Neuronal stem cell (in vitro differentiated cells): ENCODE measurements around the gene SPATA17.

ENCODE experiments used
- DNase-seq: peaks from one replicate; pipeline ENCODE4 v3.0.0-alpha.2; 2013; ENCODE audit warnings: low spot score
- H2AFZ ChIP-seq: one replicate; pipeline ENCODE4 v1.6.1; 2013; ENCODE audit warnings: mild to moderate bottlenecking, low read length, inconsistent platforms
- H2AK5ac ChIP-seq: 2 replicates; pipeline ENCODE4 v1.6.1; 2013; ENCODE audit warnings: low read depth, mild to moderate bottlenecking, inconsistent platforms, low read length, moderate library complexity, mixed read lengths
- H2BK120ac ChIP-seq: 2 replicates; pipeline ENCODE4 v1.6.1; 2013; ENCODE audit warnings: low read depth, mild to moderate bottlenecking, inconsistent platforms, low read length, moderate library complexity, mixed read lengths
- H2BK12ac ChIP-seq: one replicate; pipeline ENCODE4 v1.6.1; 2013; ENCODE audit warnings: low read length, inconsistent platforms
- H2BK15ac ChIP-seq: 2 replicates; pipeline ENCODE4 v1.6.1; 2013; ENCODE audit warnings: mild to moderate bottlenecking, low read length, inconsistent platforms, mixed read lengths
- H2BK5ac ChIP-seq: one replicate; pipeline ENCODE4 v1.6.1; 2013; ENCODE audit warnings: inconsistent platforms, mild to moderate bottlenecking, low read length, moderate library complexity
- H3K14ac ChIP-seq: one replicate; pipeline ENCODE4 v1.6.1; 2013; ENCODE audit warnings: low read length, inconsistent platforms
- H3K18ac ChIP-seq: 2 replicates; pipeline ENCODE4 v1.6.1; 2013; ENCODE audit warnings: low read length, inconsistent platforms
- H3K23ac ChIP-seq: 2 replicates; pipeline ENCODE4 v1.6.1; 2013; ENCODE audit warnings: low read depth, mild to moderate bottlenecking, mixed read lengths, low read length, inconsistent platforms; ENCODE audit not compliant: poor library complexity
- H3K27ac ChIP-seq: replicated peaks from 3 replicates; pipeline ENCODE4 v1.5.1; 2013; ENCODE audit warnings: low read length, inconsistent platforms
- H3K27me3 ChIP-seq, 3 experiments: 2 replicates each; pipeline ENCODE4 v1.6.1; 2013; ENCODE audit warnings: low read length in 3 of 3, mild to moderate bottlenecking in 2 of 3, inconsistent platforms in 1 of 3, low read depth in 1 of 3, mixed read lengths in 1 of 3, moderate library complexity in 1 of 3; ENCODE audit not compliant: control insufficient read depth in 3 of 3, insufficient read depth in 3 of 3
- H3K36me3 ChIP-seq, 2 donors: replicated peaks in 1 of 2; 2 replicates each; pipeline ENCODE4 v1.6.1; 2013; ENCODE audit warnings: low read length in 2 of 2; ENCODE audit not compliant: control insufficient read depth in 2 of 2, insufficient read depth in 2 of 2
- H3K4ac ChIP-seq: 2 replicates; pipeline ENCODE4 v1.6.1; 2013; ENCODE audit warnings: inconsistent platforms, mild to moderate bottlenecking, low read length, moderate library complexity
- H3K4me1 ChIP-seq, 2 donors: 1 replicate in 1 of 2; 2 replicates in 1 of 2; pipeline ENCODE4 v1.6.1; 2013; ENCODE audit warnings: low read length in 2 of 2, low read depth in 1 of 2; ENCODE audit not compliant: control insufficient read depth in 2 of 2, insufficient read depth in 1 of 2
- H3K4me2 ChIP-seq: one replicate; pipeline ENCODE4 v1.6.1; 2013; ENCODE audit warnings: mild to moderate bottlenecking, low read length, inconsistent platforms; ENCODE audit not compliant: insufficient read depth, poor library complexity, severe bottlenecking
- H3K4me3 ChIP-seq, 2 donors: 2 replicates each; pipeline ENCODE4 v1.5.1; 2013; ENCODE audit warnings: low read length in 2 of 2, mild to moderate bottlenecking in 2 of 2, inconsistent platforms in 1 of 2, moderate library complexity in 1 of 2
- H3K79me1 ChIP-seq: one replicate; pipeline ENCODE4 v1.6.1; 2013; ENCODE audit warnings: low read depth, mild to moderate bottlenecking, inconsistent platforms, low read length, moderate library complexity
- H3K9ac ChIP-seq: one replicate; pipeline ENCODE4 v1.6.1; 2013; ENCODE audit warnings: mild to moderate bottlenecking, low read depth, low read length, inconsistent platforms; ENCODE audit not compliant: poor library complexity
- H3K9me3 ChIP-seq, 2 donors: replicated peaks in 1 of 2; 2 replicates each; pipeline versions ENCODE3 to v1.6.1; 2013; ENCODE audit warnings: low read length in 2 of 2, mild to moderate bottlenecking in 2 of 2, inconsistent platforms in 1 of 2, low read depth in 1 of 2, mixed read lengths in 1 of 2, moderate library complexity in 1 of 2; ENCODE audit not compliant: control insufficient read depth in 2 of 2, insufficient read depth in 1 of 2
- H4K8ac ChIP-seq: one replicate; pipeline ENCODE4 v1.6.1; 2013; ENCODE audit warnings: low read depth, mild to moderate bottlenecking, inconsistent platforms, low read length, moderate library complexity
- H4K91ac ChIP-seq: one replicate; pipeline ENCODE4 v1.6.1; 2013; ENCODE audit warnings: low read length, low read depth, mild to moderate bottlenecking, inconsistent platforms; ENCODE audit not compliant: poor library complexity
- WGBS, 2 donors: extraction: QIAGEN DNeasy Blood & Tissue Kit; methylation state at CpG; one replicate each; pipeline ENCODE4 v1.1.7; 2013; ENCODE audit warnings: missing lambda C conversion rate in 2 of 2, mixed read lengths in 1 of 2; ENCODE audit not compliant: insufficient read length in 2 of 2, insufficient replicate concordance in 1 of 2; ENCODE audit errors: extremely low coverage in 2 of 2; 5-methylcytosine and 5-hydroxymethylcytosine counted together

Gene SPATA17

GRCh38 chr1:217892750-217893149, 261.6 kb downstream of the SPATA17 start:
- Histone ChIP-seq H3K9me3 (no peaks in the 10 kb centered on the region), H2AK5ac (no peak overlapping the region), H2AFZ (no peak overlapping the region), H3K4me2 (no peak overlapping the region), H2BK120ac (no peak overlapping the region), H3K27me3 (no peaks in the 10 kb centered on the region), H2BK5ac (no peak overlapping the region), H3K9ac (no peak overlapping the region), H3K4ac (no peak overlapping the region), H2BK15ac (no peak overlapping the region), H2BK12ac (no peak overlapping the region), H3K36me3 (no peaks in the 10 kb centered on the region), H4K8ac (no peak overlapping the region), H4K91ac (no peak overlapping the region), H3K23ac (no peak overlapping the region), H3K4me1 (no peaks in the 10 kb centered on the region), H3K27ac (no peak overlapping the region), H3K79me1 (no peaks in the 10 kb centered on the region), H3K4me3 (no peak overlapping the region), H3K14ac (no peak overlapping the region), H3K18ac (no peak overlapping the region)
- WGBS, 2 donors = no CpG with 5 or more reads among the region's 3 CpGs
- no peak for DNase-seq

GRCh38 chr1:217895841-217896240, 264.7 kb downstream of the SPATA17 start:
- Histone ChIP-seq H2BK5ac (no peak overlapping the region), H4K8ac (no peak overlapping the region), H3K14ac (no peak overlapping the region), H3K9ac (no peak overlapping the region), H3K4me3 (no peak overlapping the region), H3K4me1 (no peaks in the 10 kb centered on the region), H3K4me2 (no peak overlapping the region), H2AFZ (no peak overlapping the region), H2AK5ac (no peak overlapping the region), H3K79me1 (no peaks in the 10 kb centered on the region), H3K36me3 (no peaks in the 10 kb centered on the region), H3K18ac (no peak overlapping the region), H4K91ac (no peak overlapping the region), H2BK120ac (no peak overlapping the region), H3K27ac (no peak overlapping the region), H3K9me3 (no peaks in the 10 kb centered on the region), H2BK15ac (no peak overlapping the region), H3K27me3 (no peaks in the 10 kb centered on the region), H3K4ac (no peak overlapping the region), H2BK12ac (no peak overlapping the region), H3K23ac (no peak overlapping the region)
- WGBS, 2 donors = no CpG with 5 or more reads among the region's 6 CpGs
- no peak for DNase-seq

- Histone ChIP-seq H3K27me3 (no peaks in the 10 kb centered on the region), H3K23ac (no peak overlapping the region), H3K4me3 (no peak overlapping the region), H2AFZ (no peak overlapping the region), H3K9me3 (no peaks in the 10 kb centered on the region), H3K4ac (no peak overlapping the region), H2BK120ac (no peak overlapping the region), H3K18ac (no peak overlapping the region), H2BK12ac (no peak overlapping the region), H3K14ac (no peak overlapping the region), H2BK15ac (no peak overlapping the region), H4K8ac (no peak overlapping the region), H3K27ac (no peak overlapping the region), H2AK5ac (no peak overlapping the region), H3K4me2 (no peak overlapping the region), H3K36me3 (no peaks in the 10 kb centered on the region), H2BK5ac (no peak overlapping the region), H3K4me1 (no peaks in the 10 kb centered on the region), H3K9ac (no peak overlapping the region), H4K91ac (no peak overlapping the region), H3K79me1 (no peaks in the 10 kb centered on the region)
- no peak for DNase-seq
- no CpG with 5 or more reads among the region's 1 CpG for WGBS, 2 donors
Observed at GRCh38 chr1:217896490-217896889, 265.3 kb downstream of the SPATA17 start.

- DNase-seq = no peak
Observed at GRCh38 chr1:217897100-217897499, 266.0 kb downstream of the SPATA17 start.

More at GRCh38 chr1:217897100-217897499, 266.0 kb downstream of the SPATA17 start:
- WGBS, 2 donors = no CpG with 5 or more reads among the region's 2 CpGs
- Histone ChIP-seq H4K8ac (no peak overlapping the region), H3K4me2 (no peak overlapping the region), H3K14ac (no peak overlapping the region), H3K4me3 (no peak overlapping the region), H2AFZ (no peak overlapping the region), H2BK5ac (no peak overlapping the region), H3K27me3 (no peaks in the 10 kb centered on the region), H3K36me3 (no peaks in the 10 kb centered on the region), H3K9ac (no peak overlapping the region), H3K23ac (no peak overlapping the region), H2BK120ac (no peak overlapping the region), H3K4me1 (no peaks in the 10 kb centered on the region), H3K4ac (no peak overlapping the region), H2BK12ac (no peak overlapping the region), H3K9me3 (no peaks in the 10 kb centered on the region), H3K18ac (no peak overlapping the region), H2BK15ac (no peak overlapping the region), H3K79me1 (no peaks in the 10 kb centered on the region), H4K91ac (no peak overlapping the region), H2AK5ac (no peak overlapping the region), H3K27ac (no peak overlapping the region)
